ENCODE results near the gene PER2.
A peak's percentile ranks its signal among the peaks of the same experiment; 100 is the strongest.

The PER2 gene

GRCh38 chr2:238259061-238260020, 29.1 kb downstream of the PER2 start:
- in situ Hi-C loops (cut with HindIII; ENCODE audit: low sequenced_read_pairs): no loop called here
- H3K4me3 ChIP-seq (ENCODE audit: low read depth, low read length): no peak overlapping the region
- no peak for TF ChIP-seq CTCF (IDR thresholded peaks at IDR 0.05; ENCODE audit: low read depth, low read length, missing control alignments)
- DNase-seq (ENCODE audit: low read depth): no peak

DNA sequence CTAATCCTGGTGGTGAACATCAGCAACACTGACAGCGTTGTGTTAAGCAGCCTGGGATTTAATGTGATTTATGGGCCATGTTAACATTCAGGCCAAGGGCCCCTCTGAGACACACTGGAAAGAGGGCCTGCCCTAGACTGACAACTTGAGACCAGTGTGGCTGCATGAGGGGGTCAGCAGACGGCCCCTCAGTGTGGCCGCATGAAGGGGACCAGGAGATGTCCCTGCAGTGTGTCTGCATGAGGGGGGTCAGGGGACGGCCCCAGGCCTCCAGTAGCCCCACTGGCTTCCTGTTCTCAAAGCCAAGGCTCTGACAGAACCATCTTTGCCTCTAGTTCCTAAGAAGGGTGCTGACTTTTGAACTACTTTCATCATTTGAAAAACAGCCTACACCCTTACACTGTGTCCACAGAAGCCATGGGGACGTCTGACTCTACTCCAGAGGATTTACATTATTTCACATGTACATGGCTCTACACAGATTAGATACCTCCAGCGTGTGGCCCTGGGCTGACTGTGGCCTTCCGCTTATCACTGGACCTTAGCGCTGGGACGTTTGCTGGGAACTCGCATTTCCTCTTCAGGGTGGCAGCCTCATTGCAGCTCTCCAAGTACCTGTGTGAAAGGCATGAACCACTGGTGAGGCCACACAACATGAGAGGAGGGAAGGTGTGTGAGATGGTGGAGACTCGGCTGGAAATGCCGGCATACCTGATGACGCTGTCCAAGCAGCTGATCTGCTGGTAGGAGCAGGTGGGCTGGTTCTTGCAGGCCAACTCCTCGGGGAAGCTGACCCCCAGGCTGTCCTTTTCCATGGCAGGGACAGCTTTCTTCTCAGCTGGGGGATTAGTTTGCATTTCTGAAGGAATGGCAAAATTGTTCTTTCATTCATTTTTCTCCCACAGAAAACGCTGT, 30.4 kb downstream of the PER2 start:
- DNase-seq (ENCODE audit: low read depth): no peak
- in situ Hi-C loops (cut with HindIII; ENCODE audit: low sequenced_read_pairs): no loop called here
- TF ChIP-seq CTCF (IDR thresholded peaks at IDR 0.05; ENCODE audit: low read depth, low read length, missing control alignments): no peak
- no peak overlapping the region for H3K4me3 ChIP-seq (ENCODE audit: low read depth, low read length)

DNA sequence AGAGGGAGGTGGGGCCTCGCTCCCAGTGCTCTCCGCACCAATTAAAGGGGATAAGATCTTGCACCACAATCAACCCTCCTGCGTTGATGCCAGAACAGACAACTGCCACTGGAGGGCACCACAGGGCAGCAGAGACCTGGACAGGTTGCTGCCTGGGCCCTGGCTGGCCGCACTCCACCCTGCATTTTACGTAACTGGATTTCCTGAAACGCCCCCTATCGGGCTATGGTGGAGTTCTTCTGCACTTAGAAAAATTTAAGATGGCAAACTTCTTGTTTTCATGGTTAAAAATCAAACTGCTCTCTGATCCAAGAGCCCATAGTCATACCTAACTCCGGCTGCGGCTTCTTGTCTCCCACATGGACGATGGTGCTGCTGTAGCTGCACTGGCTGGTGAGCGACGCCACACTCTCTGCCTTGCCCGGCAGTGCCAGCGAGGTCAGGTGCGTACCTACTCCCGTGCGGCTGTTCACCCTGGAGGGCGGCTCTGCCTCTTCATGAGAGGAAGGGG, 31.8 kb downstream of the PER2 start:
- DNase-seq (ENCODE audit: low read depth): peak; percentile 69
- H3K4me3 ChIP-seq (ENCODE audit: low read depth, low read length): no peak overlapping the region
- in situ Hi-C loops (cut with HindIII; ENCODE audit: low sequenced_read_pairs): no loop called here
- peak; percentile 84 for TF ChIP-seq CTCF (IDR thresholded peaks at IDR 0.05; ENCODE audit: low read depth, low read length, missing control alignments)

- in situ Hi-C loops (cut with HindIII; ENCODE audit: low sequenced_read_pairs): no loop called here
- TF ChIP-seq CTCF (IDR thresholded peaks at IDR 0.05; ENCODE audit: low read depth, low read length, missing control alignments): no peak
- DNase-seq (ENCODE audit: low read depth): no peak
- no peak overlapping the region for H3K4me3 ChIP-seq (ENCODE audit: low read depth, low read length)
Measured at GRCh38 chr2:238256111-238256510, 32.3 kb downstream of the PER2 start.

- in situ Hi-C loops (cut with HindIII; ENCODE audit: low sequenced_read_pairs): no loop called here
- TF ChIP-seq CTCF (IDR thresholded peaks at IDR 0.05; ENCODE audit: low read depth, low read length, missing control alignments): no peak
Measured at GRCh38 chr2:238255636-238256035, 32.8 kb downstream of the PER2 start.

GRCh38 chr2:238255151-238255551, 33.3 kb downstream of the PER2 start:
- TF ChIP-seq CTCF (IDR thresholded peaks at IDR 0.05; ENCODE audit: low read depth, low read length, missing control alignments): no peak
- no peak for DNase-seq (ENCODE audit: low read depth)
- in situ Hi-C loops (cut with HindIII; ENCODE audit: low sequenced_read_pairs): no loop called here
- no peak overlapping the region for H3K4me3 ChIP-seq (ENCODE audit: low read depth, low read length)

More at GRCh38 chr2:238255636-238256035, 32.8 kb downstream of the PER2 start:
- H3K4me3 ChIP-seq (ENCODE audit: low read depth, low read length): no peak overlapping the region
- no peak for DNase-seq (ENCODE audit: low read depth)

Data from astrocyte of the cerebellum (primary cell).